K562 (cell line): ENCODE results near the gene ZFR2. TPM values are rescaled to one million over a fixed set of nuclear protein-coding genes. Genes with fewer than 3 reads are reported as not detected.

Experiments
- ATAC-seq: fragments of 200-7000 bp; cut with Tn5 transposase; 3 replicates; pipeline ENCODE4 v1.9.1; 2020; ENCODE audit warnings: moderate library complexity
- BruUV-seq: library from RNA; stranded (reverse); fragments of 400-500 nt; replicated peaks from 2 replicates; lab custom pipeline; 2021; lab: Mats Ljungman, UMichigan
- CTCF ChIA-PET: fragments of 300-600 bp; formaldehyde crosslinking; extraction: SDS; loops from one replicate; lab custom pipeline; 2021; ENCODE audit warnings: low intra/inter-chr PET ratio; lab: Yijun Ruan, JAX
- POLR2A ChIA-PET: fragments of 300-600, 350-650 bp; sonication (Branson Sonifier 250); formaldehyde crosslinking; extraction: SDS; loops from one replicate; lab custom pipeline; 2021; ENCODE audit warnings: antibody characterized with exemption, inconsistent platforms; lab: Yijun Ruan, JAX
- DNase-seq, 4 experiments: peaks; one replicate each; pipeline versions ENCODE4 v3.0.0 to v3.0.0-alpha.2; 2011 to 2018; ENCODE audit warnings: low spot score in 3 of 4, mixed read lengths in 3 of 4; ENCODE audit errors: extremely low read depth in 1 of 4
- FAIRE-seq: peaks from 2 replicates; lab custom pipeline; 2011; peaks lifted over from hg19 to GRCh38; lab: Jason Lieb, UNC
- H2AFZ ChIP-seq: 2 replicates; pipeline ENCODE4 v1.6.0; 2011; ENCODE audit warnings: low read depth, low read length, control low read depth, inconsistent platforms
- H3K27ac ChIP-seq: fragments of 200-600 bp; 3 replicates; pipeline ENCODE4 v1.8.0; 2011; ENCODE audit warnings: low read depth, mild to moderate bottlenecking, control low read depth, inconsistent platforms, low read length, moderate library complexity, mixed read lengths; ENCODE audit errors: extremely low read depth
- H3K27me3 ChIP-seq, 2 experiments: fragments of 300-600 bp in 1 of 2; 2 replicates in 1 of 2; 3 replicates in 1 of 2; pipeline versions ENCODE4 v1.6.0 to v1.8.0; 2011; ENCODE audit warnings: inconsistent platforms in 2 of 2, low read length in 2 of 2, mild to moderate bottlenecking in 1 of 2, mixed read lengths in 1 of 2, moderate library complexity in 1 of 2; ENCODE audit not compliant: control insufficient read depth in 2 of 2, insufficient read depth in 2 of 2
- H3K36me3 ChIP-seq: fragments of 300-600 bp; 3 replicates; pipeline ENCODE4 v1.8.0; 2011; ENCODE audit warnings: mild to moderate bottlenecking, low read length, inconsistent platforms; ENCODE audit not compliant: control insufficient read depth, insufficient read depth
- H3K4me1 ChIP-seq, 2 experiments: fragments of 200-600 bp in 1 of 2; replicated peaks in 1 of 2; 2 replicates in 1 of 2; 3 replicates in 1 of 2; pipeline versions ENCODE4 v1.5.1 to v1.8.0; 2011; ENCODE audit warnings: inconsistent platforms in 2 of 2, low read length in 2 of 2, mild to moderate bottlenecking in 1 of 2, mixed read lengths in 1 of 2, moderate library complexity in 1 of 2; ENCODE audit not compliant: control insufficient read depth in 2 of 2, insufficient read depth in 2 of 2
- H3K4me2 ChIP-seq: 2 replicates; pipeline ENCODE4 v1.6.1; 2011; ENCODE audit warnings: low read length, control low read depth, inconsistent platforms, mixed read lengths; ENCODE audit not compliant: insufficient read depth
- H3K4me3 ChIP-seq: fragments of 200-600 bp; sonication (generic), shearing (Covaris generic); 2 replicates; pipeline ENCODE4 v1.5.1; 2016; ENCODE audit warnings: control low read depth, inconsistent platforms
- H3K79me2 ChIP-seq: fragments of 200-600 bp; 3 replicates; pipeline ENCODE4 v1.8.0; 2011; ENCODE audit warnings: low read length, inconsistent platforms; ENCODE audit not compliant: control insufficient read depth, insufficient read depth
- H3K9ac ChIP-seq, 2 experiments: 2 replicates each; pipeline versions ENCODE4 v1.6.0 to v1.6.1; 2011; ENCODE audit warnings: low read depth in 2 of 2, low read length in 2 of 2, control low read depth in 1 of 2, inconsistent platforms in 1 of 2, mild to moderate bottlenecking in 1 of 2, mixed read lengths in 1 of 2; ENCODE audit not compliant: insufficient read depth in 1 of 2
- H3K9me1 ChIP-seq: one replicate; pipeline ENCODE4 v1.6.0; 2011; ENCODE audit warnings: inconsistent platforms, mild to moderate bottlenecking, low read length, moderate library complexity; ENCODE audit not compliant: control insufficient read depth, insufficient read depth
- H3K9me3 ChIP-seq: replicated peaks from 2 replicates; pipeline ENCODE4 v1.5.1; 2011; ENCODE audit warnings: low read depth, low read length, inconsistent platforms; ENCODE audit not compliant: control insufficient read depth, insufficient read depth
- H4K20me1 ChIP-seq: replicated peaks from 2 replicates; pipeline ENCODE4 v1.6.1; 2011; ENCODE audit warnings: low read length, inconsistent platforms, mixed read lengths; ENCODE audit not compliant: control insufficient read depth, insufficient read depth
- ARID2 ChIP-seq: fragments of 450-650 bp; IDR thresholded peaks from 2 replicates; pipeline ENCODE4 v1.6.1; 2017; ENCODE audit warnings: antibody characterized with exemption, mild to moderate bottlenecking
- ATF7 ChIP-seq: fragments of 450-650 bp; IDR thresholded peaks from 2 replicates; pipeline ENCODE4 v1.7.1; 2014; ENCODE audit warnings: mild to moderate bottlenecking, moderate library complexity
- HSF4 ChIP-seq: fragments of 250-450 bp; sonication (Bioruptor Pico); IDR thresholded peaks from 2 replicates; pipeline ENCODE4 v2.1.2; 2022; ENCODE audit warnings: mild to moderate bottlenecking, moderate library complexity, borderline replicate concordance
- NR4A1 ChIP-seq, 2 experiments: fragments of 250-450 bp in 1 of 2; fragments of 450-650 bp in 1 of 2; sonication (Bioruptor Pico) in 1 of 2; IDR thresholded peaks; 2 replicates each; pipeline versions ENCODE4 v1.4.0 to v1.6.1; 2016 to 2020; ENCODE audit warnings: mild to moderate bottlenecking in 2 of 2, missing compliant biosample characterization in 1 of 2, missing genetic modification characterization in 1 of 2, moderate library complexity in 1 of 2
- PRPF4 ChIP-seq: fragments of 200-400 bp; formaldehyde crosslinking; IDR thresholded peaks from one replicate; pipeline ENCODE4 v1.6.1; 2017; ENCODE audit warnings: low read length, low read depth, mild to moderate bottlenecking; ENCODE audit not compliant: insufficient read depth, poor library complexity, severe bottlenecking
- RFX1 ChIP-seq: fragments of 450-650 bp; IDR thresholded peaks from 2 replicates; pipeline ENCODE4 v1.6.1; 2016; ENCODE audit warnings: mild to moderate bottlenecking, moderate library complexity
- SIX5 ChIP-seq, 2 experiments: IDR thresholded peaks; 2 replicates each; pipeline ENCODE4 v1.6.1; 2011; ENCODE audit warnings: low read length in 2 of 2, borderline replicate concordance in 1 of 2, low read depth in 1 of 2, mild to moderate bottlenecking in 1 of 2, moderate library complexity in 1 of 2; ENCODE audit not compliant: insufficient read depth in 1 of 2
- ZC3H4 ChIP-seq: sonication (generic); formaldehyde crosslinking; IDR thresholded peaks from 2 replicates; pipeline ENCODE4 v1.9.0; 2021; ENCODE audit warnings: missing genetic modification reagents, borderline replicate concordance
- ZC3H8 ChIP-seq: fragments of 450-650 bp; IDR thresholded peaks from 2 replicates; pipeline ENCODE4 v1.6.1; 2017
- ZNF444 ChIP-seq: fragments of 250-450 bp; sonication (Bioruptor Pico); IDR thresholded peaks from 2 replicates; pipeline ENCODE4 v1.4.0; 2020; ENCODE audit warnings: mild to moderate bottlenecking, moderate library complexity
- WGBS: fragments of 100-300 bp; shearing (Covaris generic); methylation state at CpG from one replicate; pipeline ENCODE4 v1.1.6; 2016; ENCODE audit warnings: low coverage, mixed read lengths; ENCODE audit not compliant: insufficient coverage; ENCODE audit errors: missing lambda C conversion rate; 5-methylcytosine and 5-hydroxymethylcytosine counted together
- in situ Hi-C: fragments of 300-500 bp; cut with MboI; formaldehyde crosslinking; loops from 4 replicates; pipeline ENCODE4 v1.15.0; 2018; ENCODE audit warnings: inconsistent platforms, mixed read lengths
- intact Hi-C: fragments of 100-400 bp; cut with micrococcal nuclease; formaldehyde crosslinking; loops from 2 replicates; pipeline ENCODE4 v1.14.2; 2022
- polyA plus RNA-seq, 8 experiments: library from polyadenylated mRNA; depleted of rRNA in 4 of 8; stranded (reverse) in 5 of 8; unstranded in 3 of 8; fragments of >200 nt; fragmentation: Nextera tagmentation in 2 of 8; fragmentation: Illumina TruSeq in 1 of 8; extraction: Ambion mirVana in 2 of 8; extraction: Trizol in 1 of 8; gene quantifications; 2 replicates each; pipeline versions ENCODE4 v1.2.1 to v1.2.3, GENCODE V29; 2011 to 2014; ENCODE audit warnings: inconsistent platforms in 1 of 8, missing spikeins in 1 of 8
- total RNA-seq, 7 experiments: library from RNA; depleted of rRNA in 6 of 7; stranded (reverse); fragments of >200 nt in 6 of 7; fragmentation: Illumina TruSeq in 2 of 7; extraction: Trizol in 2 of 7; gene quantifications; 2 replicates each; pipeline versions ENCODE4 v1.2.1 to v1.2.3, GENCODE V29; 2011 to 2021; ENCODE audit warnings: low replicate concordance in 1 of 7
- TF ChIP-seq, protein P1 (sequence below): fragments of 200-800 bp; sonication (Bioruptor generic); IDR thresholded peaks from 2 replicates; pipeline ENCODE4 v1.6.1; 2016; ENCODE audit warnings: missing genetic modification characterization, missing compliant biosample characterization
- TF ChIP-seq, protein P2 (sequence below): fragments of 250-450 bp; sonication (Bioruptor Pico); IDR thresholded peaks from 2 replicates; pipeline ENCODE4 v1.5.0; 2021; ENCODE audit warnings: mild to moderate bottlenecking, borderline replicate concordance
- TF ChIP-seq, protein P3 (sequence below): fragments of 450-650 bp; IDR thresholded peaks from 2 replicates; pipeline ENCODE4 v1.6.1; 2016; ENCODE audit warnings: borderline replicate concordance

The ZFR2 gene
- total and polyA plus RNA-seq, 9 of the 15 experiments (the other 6 are each of a cell fraction or from before 2014, with no cell fraction given): 0.03 to 0.59 (median 0.07) TPM; not detected in 6

DNA sequence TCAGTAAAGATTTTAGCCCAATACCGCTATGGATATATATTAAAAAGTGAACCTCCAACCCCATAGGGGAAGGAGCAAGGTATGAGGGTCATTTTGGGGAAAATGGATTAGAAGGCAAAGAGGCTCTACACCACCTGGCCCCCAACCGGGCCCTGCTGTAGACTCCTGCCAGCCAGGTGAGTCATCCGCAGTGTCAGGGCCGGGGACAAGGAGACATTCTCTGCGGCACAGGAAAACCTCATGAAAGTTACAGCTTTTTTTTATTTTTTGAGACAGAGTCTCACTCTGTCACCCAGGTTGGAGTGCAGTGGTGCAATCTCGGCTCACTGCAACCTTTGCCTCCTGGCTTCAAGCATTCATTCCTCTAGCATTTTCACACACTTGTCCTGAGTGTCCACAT is 32.0 kb downstream of the ZFR2 start:
- POLR2A ChIA-PET: interaction anchor here (0.7 kb wide), 1 partner anchor 15 kb away, joined by 4 read pairs; no protein-coding TSS in a partner anchor
- WGBS: 41% methylated on average over 5 of the region's 6 CpGs
- DNase-seq: no peak
- TF ChIP-seq ZC3H8 (no peak), RFX1 (no peak), SIX5 (IDR thresholded peaks at IDR 0.05; ENCODE audit: borderline replicate concordance in 1 of 2, insufficient read depth in 1 of 2, low read depth in 1 of 2, low read length in 2 of 2) (no peak), ATF7 (no peak), HSF4 (CRISPR knock-in tag) (no peak), ZNF444 (CRISPR knock-in tag) (no peak), ARID2 (no peak), PRPF4 (no peak), NR4A1 (CRISPR knock-in tag; IDR thresholded peaks at IDR 0.05) (no peak), NR4A1 (tag; IDR thresholded peaks at IDR 0.05) (no peak), ZC3H4 (no peak)
- TF ChIP-seq, protein P1, sequence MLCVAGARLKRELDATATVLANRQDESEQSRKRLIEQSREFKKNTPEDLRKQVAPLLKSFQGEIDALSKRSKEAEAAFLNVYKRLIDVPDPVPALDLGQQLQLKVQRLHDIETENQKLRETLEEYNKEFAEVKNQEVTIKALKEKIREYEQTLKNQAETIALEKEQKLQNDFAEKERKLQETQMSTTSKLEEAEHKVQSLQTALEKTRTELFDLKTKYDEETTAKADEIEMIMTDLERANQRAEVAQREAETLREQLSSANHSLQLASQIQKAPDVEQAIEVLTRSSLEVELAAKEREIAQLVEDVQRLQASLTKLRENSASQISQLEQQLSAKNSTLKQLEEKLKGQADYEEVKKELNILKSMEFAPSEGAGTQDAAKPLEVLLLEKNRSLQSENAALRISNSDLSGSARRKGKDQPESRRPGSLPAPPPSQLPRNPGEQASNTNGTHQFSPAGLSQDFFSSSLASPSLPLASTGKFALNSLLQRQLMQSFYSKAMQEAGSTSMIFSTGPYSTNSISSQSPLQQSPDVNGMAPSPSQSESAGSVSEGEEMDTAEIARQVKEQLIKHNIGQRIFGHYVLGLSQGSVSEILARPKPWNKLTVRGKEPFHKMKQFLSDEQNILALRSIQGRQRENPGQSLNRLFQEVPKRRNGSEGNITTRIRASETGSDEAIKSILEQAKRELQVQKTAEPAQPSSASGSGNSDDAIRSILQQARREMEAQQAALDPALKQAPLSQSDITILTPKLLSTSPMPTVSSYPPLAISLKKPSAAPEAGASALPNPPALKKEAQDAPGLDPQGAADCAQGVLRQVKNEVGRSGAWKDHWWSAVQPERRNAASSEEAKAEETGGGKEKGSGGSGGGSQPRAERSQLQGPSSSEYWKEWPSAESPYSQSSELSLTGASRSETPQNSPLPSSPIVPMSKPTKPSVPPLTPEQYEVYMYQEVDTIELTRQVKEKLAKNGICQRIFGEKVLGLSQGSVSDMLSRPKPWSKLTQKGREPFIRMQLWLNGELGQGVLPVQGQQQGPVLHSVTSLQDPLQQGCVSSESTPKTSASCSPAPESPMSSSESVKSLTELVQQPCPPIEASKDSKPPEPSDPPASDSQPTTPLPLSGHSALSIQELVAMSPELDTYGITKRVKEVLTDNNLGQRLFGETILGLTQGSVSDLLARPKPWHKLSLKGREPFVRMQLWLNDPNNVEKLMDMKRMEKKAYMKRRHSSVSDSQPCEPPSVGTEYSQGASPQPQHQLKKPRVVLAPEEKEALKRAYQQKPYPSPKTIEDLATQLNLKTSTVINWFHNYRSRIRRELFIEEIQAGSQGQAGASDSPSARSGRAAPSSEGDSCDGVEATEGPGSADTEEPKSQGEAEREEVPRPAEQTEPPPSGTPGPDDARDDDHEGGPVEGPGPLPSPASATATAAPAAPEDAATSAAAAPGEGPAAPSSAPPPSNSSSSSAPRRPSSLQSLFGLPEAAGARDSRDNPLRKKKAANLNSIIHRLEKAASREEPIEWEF: no peak
- TF ChIP-seq, protein P2, sequence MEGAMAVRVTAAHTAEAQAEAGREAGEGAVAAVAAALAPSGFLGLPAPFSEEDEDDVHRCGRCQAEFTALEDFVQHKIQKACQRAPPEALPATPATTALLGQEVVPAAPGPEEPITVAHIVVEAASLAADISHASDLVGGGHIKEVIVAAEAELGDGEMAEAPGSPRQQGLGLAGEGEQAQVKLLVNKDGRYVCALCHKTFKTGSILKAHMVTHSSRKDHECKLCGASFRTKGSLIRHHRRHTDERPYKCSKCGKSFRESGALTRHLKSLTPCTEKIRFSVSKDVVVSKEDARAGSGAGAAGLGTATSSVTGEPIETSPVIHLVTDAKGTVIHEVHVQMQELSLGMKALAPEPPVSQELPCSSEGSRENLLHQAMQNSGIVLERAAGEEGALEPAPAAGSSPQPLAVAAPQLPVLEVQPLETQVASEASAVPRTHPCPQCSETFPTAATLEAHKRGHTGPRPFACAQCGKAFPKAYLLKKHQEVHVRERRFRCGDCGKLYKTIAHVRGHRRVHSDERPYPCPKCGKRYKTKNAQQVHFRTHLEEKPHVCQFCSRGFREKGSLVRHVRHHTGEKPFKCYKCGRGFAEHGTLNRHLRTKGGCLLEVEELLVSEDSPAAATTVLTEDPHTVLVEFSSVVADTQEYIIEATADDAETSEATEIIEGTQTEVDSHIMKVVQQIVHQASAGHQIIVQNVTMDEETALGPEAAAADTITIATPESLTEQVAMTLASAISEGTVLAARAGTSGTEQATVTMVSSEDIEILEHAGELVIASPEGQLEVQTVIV (CRISPR knock-in tag): no peak
- TF ChIP-seq, protein P3, sequence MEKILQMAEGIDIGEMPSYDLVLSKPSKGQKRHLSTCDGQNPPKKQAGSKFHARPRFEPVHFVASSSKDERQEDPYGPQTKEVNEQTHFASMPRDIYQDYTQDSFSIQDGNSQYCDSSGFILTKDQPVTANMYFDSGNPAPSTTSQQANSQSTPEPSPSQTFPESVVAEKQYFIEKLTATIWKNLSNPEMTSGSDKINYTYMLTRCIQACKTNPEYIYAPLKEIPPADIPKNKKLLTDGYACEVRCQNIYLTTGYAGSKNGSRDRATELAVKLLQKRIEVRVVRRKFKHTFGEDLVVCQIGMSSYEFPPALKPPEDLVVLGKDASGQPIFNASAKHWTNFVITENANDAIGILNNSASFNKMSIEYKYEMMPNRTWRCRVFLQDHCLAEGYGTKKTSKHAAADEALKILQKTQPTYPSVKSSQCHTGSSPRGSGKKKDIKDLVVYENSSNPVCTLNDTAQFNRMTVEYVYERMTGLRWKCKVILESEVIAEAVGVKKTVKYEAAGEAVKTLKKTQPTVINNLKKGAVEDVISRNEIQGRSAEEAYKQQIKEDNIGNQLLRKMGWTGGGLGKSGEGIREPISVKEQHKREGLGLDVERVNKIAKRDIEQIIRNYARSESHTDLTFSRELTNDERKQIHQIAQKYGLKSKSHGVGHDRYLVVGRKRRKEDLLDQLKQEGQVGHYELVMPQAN: no peak

More for the DNA sequence above, 32.0 kb downstream of the ZFR2 start:
- Histone ChIP-seq H3K9ac (no peak overlapping the region), H3K27ac (no peak overlapping the region), H3K4me2 (no peak overlapping the region), H3K4me3 (no peak overlapping the region), H3K4me1 (peaks cover 0 to 17% of the 10 kb centered on the region in 2 experiments; a peak in 2 of 5 replicates), H3K9me3 (peaks cover 12% of the 10 kb centered on the region), H3K79me2 (no peaks in the 10 kb centered on the region), H3K36me3 (no peaks in the 10 kb centered on the region), H2AFZ (no peak overlapping the region), H3K27me3 (peaks cover under 1 to 24% of the 10 kb centered on the region in 2 experiments; a peak in 4 of 5 replicates), H3K9me1 (no peaks in the 10 kb centered on the region), H4K20me1 (no peaks in the 10 kb centered on the region)
- CTCF ChIA-PET: no interaction called here
- no TSS peak for BruUV-seq
- in situ Hi-C loops: no loop called here
- intact Hi-C loops: no loop called here
- FAIRE-seq (no peak), ATAC-seq (no peak)
